NCI-H510A treated with DMSO at 0.1 percent for 48 hours (cell line): ENCODE measurements around the gene AP1G2.

ENCODE experiments used
- DNase-seq: peaks from one replicate; lab custom pipeline; 2025; lab: John Stamatoyannopoulos, UW

AP1G2 gene

GRCh38 chr14:23571701-23572523 lies 4.3 kb upstream of the AP1G2 start:
- no peak for DNase-seq

GRCh38 chr14:23570806-23571483 lies 3.4 kb upstream of the AP1G2 start:
- DNase-seq: no peak

- DNase-seq: peak; percentile 86
These were observed 2.0 kb upstream of the AP1G2 start for GRCh38 chr14:23569443-23570151.

GRCh38 chr14:23568600-23569331 lies 1.2 kb upstream of the AP1G2 start:
- DNase-seq: no peak

GRCh38 chr14:23568021-23568599 lies 519 bp upstream of the AP1G2 start:
- no peak for DNase-seq

GRCh38 chr14:23566778-23567185 lies 809 bp downstream of the AP1G2 start:
- no peak for DNase-seq

GRCh38 chr14:23566112-23566777 lies 1.3 kb downstream of the AP1G2 start:
- no peak for DNase-seq

GRCh38 chr14:23565626-23566025 lies 2.0 kb downstream of the AP1G2 start:
- DNase-seq: no peak

GRCh38 chr14:23564876-23565275 lies 2.7 kb downstream of the AP1G2 start:
- no peak for DNase-seq

- DNase-seq: no peak
These were observed 3.3 kb downstream of the AP1G2 start for GRCh38 chr14:23564181-23564812.

- no peak for DNase-seq
These were observed 4.0 kb downstream of the AP1G2 start for GRCh38 chr14:23563473-23564180.

- peak; percentile 68 for DNase-seq
These were observed 4.6 kb downstream of the AP1G2 start for GRCh38 chr14:23562822-23563472.

GRCh38 chr14:23561873-23562821 lies 5.4 kb downstream of the AP1G2 start:
- DNase-seq: no peak

GRCh38 chr14:23561259-23561658 lies 6.3 kb downstream of the AP1G2 start:
- DNase-seq: no peak

- DNase-seq: no peak
These were observed 7.6 kb downstream of the AP1G2 start for GRCh38 chr14:23559926-23560520.

- peak; percentile 41 for DNase-seq
These were observed 8.3 kb downstream of the AP1G2 start for GRCh38 chr14:23559010-23559925.
